PFSK-1 (cell line): ENCODE data around the gene RMI2.

Source experiments
- FOXP2 ChIP-seq: optimal IDR thresholded peaks from 2 replicates; pipeline ENCODE3; 2011; ENCODE audit warnings: borderline replicate concordance, control low read depth, inconsistent platforms; ENCODE audit not compliant: insufficient read depth; ENCODE audit errors: extremely low read length, extremely low read depth
- POLR2AphosphoS5 ChIP-seq: IDR thresholded peaks from 2 replicates; pipeline ENCODE4 v1.6.1; 2012; ENCODE audit warnings: low read depth, mild to moderate bottlenecking, control low read depth, low read length, moderate library complexity
- SIN3A ChIP-seq: IDR thresholded peaks from 2 replicates; pipeline ENCODE4 v1.6.1; 2012; ENCODE audit warnings: mild to moderate bottlenecking, low read length, moderate library complexity, borderline replicate concordance; ENCODE audit not compliant: insufficient read depth
- TAF1 ChIP-seq: IDR thresholded peaks from 2 replicates; pipeline ENCODE4 v1.6.1; 2012; ENCODE audit warnings: low read length, control low read depth, borderline replicate concordance; ENCODE audit not compliant: insufficient read depth
- TF ChIP-seq, protein P1 (sequence below), 2 experiments: IDR thresholded peaks; 2 replicates each; pipeline versions ENCODE4 v1.6.1 to v1.8.0; 2011 to 2012; ENCODE audit warnings: low read depth in 2 of 2, low read length in 2 of 2, control low read depth in 1 of 2, inconsistent platforms in 1 of 2, mild to moderate bottlenecking in 1 of 2, moderate library complexity in 1 of 2; ENCODE audit not compliant: insufficient read depth in 1 of 2

DNA sequence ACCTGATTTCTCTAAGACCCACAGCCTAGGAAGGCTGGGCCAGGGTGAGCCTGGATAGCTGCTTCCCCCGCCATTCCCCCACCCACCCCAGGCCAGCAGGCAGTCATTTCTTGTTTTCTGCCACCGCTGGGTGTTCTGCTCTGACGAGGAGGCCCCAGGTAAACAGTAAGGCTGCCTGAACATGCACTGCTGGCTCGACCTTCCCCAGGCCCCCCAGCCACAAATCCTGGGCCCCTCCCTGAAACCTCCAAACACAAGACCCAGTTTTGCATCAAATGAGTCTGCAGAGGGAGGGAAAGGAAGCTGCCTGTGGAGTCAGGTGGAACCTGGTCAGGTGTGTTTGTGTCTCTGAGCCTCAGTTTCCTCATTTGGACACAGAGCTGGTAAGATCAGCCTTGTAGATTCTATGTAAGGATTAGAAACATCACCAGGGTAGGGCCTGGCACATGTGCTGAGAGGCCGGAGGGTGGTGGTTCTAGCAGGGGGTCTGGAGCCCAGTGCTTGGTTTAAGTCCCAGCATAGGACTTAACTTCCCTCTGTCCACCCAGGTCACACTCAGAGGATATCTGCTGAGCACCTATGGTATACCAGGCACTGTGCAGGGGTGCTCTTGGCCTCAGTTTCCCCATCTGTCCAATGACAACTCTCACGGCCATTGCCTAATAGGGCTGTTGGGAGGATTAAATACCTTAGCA is 45.2 kb upstream of the RMI2 start:
- TF ChIP-seq TAF1 (no peak), SIN3A (no peak), POLR2AphosphoS5 (no peak), FOXP2 (no peak)
- TF ChIP-seq, protein P1, sequence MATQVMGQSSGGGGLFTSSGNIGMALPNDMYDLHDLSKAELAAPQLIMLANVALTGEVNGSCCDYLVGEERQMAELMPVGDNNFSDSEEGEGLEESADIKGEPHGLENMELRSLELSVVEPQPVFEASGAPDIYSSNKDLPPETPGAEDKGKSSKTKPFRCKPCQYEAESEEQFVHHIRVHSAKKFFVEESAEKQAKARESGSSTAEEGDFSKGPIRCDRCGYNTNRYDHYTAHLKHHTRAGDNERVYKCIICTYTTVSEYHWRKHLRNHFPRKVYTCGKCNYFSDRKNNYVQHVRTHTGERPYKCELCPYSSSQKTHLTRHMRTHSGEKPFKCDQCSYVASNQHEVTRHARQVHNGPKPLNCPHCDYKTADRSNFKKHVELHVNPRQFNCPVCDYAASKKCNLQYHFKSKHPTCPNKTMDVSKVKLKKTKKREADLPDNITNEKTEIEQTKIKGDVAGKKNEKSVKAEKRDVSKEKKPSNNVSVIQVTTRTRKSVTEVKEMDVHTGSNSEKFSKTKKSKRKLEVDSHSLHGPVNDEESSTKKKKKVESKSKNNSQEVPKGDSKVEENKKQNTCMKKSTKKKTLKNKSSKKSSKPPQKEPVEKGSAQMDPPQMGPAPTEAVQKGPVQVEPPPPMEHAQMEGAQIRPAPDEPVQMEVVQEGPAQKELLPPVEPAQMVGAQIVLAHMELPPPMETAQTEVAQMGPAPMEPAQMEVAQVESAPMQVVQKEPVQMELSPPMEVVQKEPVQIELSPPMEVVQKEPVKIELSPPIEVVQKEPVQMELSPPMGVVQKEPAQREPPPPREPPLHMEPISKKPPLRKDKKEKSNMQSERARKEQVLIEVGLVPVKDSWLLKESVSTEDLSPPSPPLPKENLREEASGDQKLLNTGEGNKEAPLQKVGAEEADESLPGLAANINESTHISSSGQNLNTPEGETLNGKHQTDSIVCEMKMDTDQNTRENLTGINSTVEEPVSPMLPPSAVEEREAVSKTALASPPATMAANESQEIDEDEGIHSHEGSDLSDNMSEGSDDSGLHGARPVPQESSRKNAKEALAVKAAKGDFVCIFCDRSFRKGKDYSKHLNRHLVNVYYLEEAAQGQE (IDR thresholded peaks at IDR 0.05; ENCODE audit: insufficient read depth in 1 of 2, low read depth in 2 of 2, low read length in 2 of 2), result no peak
